H54 (cell line): Measurements from ENCODE around the gene ALDOA.
A peak's percentile ranks its signal among the peaks of the same experiment; 100 is the strongest.
"Not testable (repeated sequence)": the region's sequence is repeated elsewhere in the genome, so short reads cannot be mapped to it uniquely, and the experiment has no call there.

ENCODE experiments used
- DNase-seq: peaks from one replicate; pipeline ENCODE4 v3.0.0; 2011; ENCODE audit warnings: low spot score, mixed read lengths; ENCODE audit not compliant: insufficient read length
- FAIRE-seq: peaks from 3 replicates; lab custom pipeline; 2011; peaks lifted over from hg19 to GRCh38; lab: Jason Lieb, UNC
- POLR2A ChIP-seq: IDR thresholded peaks from 2 replicates; pipeline ENCODE4 v1.6.1; 2011; ENCODE audit warnings: low read depth, mild to moderate bottlenecking, low read length

ALDOA gene

DNA sequence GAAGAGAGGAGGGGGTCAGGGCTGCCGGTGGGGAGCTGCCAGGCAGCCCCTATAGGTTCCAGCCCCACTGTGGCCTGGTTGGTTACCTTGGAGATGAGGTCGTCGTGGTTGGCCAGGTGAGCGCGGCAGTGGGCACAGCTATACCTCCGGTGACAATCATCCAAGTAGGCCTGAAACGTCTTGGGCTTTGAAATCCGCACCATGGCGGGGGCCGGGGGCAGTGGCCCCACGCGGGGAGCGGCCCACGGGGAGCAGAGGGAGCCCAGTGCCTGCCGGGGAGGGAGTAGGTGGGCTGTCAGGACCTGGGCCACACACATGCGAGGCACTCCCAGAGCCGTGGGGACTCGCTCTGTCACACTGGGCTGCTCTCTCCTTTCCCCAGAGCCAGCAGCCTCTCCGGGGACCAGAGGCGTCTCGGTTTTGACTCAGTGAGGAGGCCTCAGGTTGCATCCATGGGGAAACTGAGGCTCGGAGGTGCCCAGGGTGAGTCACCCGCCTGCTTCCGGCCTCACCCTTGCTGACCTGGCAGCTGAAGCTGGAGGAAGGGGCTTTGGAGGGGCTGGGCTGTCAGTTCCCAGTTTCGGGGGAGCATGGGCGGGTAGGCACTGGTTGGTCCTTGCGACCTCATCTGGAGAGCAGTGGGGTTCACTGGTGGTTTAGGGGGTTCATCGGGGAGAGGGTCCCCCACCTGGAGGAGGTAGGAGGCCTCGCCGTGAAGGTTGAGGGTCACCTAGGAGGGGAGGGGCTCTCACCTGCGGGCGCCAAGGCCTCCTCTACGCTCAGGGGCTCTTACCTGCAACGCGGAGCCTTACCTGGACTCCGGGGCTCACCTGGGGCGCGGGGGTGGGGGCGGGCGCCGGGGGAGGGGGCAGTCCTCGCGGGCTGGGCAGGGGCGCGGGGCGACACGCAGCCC lies 29.9 kb downstream of the ALDOA start:
- FAIRE-seq (no peak), DNase-seq (no peak)

DNA sequence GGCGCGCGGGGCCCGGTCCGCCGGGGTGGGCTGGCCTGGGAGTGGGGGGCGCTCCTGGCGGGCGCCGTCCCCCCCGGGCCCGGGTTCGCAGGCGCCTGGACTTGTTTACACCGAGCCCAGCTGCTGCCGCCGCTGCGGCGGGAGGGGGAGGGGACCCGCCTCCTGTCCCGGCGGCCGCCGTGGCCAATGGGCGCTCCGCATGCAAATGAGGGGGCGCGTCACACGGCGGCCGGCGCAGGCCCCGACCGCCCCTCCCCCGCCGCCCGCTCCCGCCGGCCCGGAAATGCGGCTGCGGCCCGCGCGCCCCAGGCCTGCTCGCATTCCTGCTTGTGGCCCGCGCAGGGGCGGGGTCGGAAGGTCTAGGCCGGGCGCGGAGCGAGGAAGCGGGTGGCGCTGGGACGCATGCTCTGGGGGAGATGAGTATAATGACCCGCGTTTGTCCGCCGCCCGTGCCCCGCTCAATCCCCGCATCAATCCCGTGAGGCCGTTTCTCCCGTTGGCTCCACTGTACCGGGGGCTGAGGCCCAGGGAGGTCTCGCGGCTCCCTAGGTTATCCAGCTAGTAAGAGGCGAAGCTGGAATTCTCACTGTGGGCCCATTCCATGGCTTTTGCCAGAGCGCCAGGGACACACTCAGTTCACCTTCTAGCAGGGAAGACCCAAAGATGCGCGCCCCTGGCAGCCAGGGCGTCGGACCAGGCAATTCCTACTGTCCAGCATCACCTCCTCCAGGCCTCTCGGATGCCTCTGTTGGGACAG lies 30.7 kb downstream of the ALDOA start, which contains the start of gene YPEL3:
Gene YPEL3 (minus strand): TSS at position 109 of the 757 bp plus-strand sequence. CDS start 731 bp downstream, outside the sequence.
- no peak for FAIRE-seq
- DNase-seq = peak; percentile 82
- no peak; the same call in 1 of the 2 replicates for TF ChIP-seq POLR2A

More for the DNA sequence above, 29.9 kb downstream of the ALDOA start:
- no peak for TF ChIP-seq POLR2A

DNA sequence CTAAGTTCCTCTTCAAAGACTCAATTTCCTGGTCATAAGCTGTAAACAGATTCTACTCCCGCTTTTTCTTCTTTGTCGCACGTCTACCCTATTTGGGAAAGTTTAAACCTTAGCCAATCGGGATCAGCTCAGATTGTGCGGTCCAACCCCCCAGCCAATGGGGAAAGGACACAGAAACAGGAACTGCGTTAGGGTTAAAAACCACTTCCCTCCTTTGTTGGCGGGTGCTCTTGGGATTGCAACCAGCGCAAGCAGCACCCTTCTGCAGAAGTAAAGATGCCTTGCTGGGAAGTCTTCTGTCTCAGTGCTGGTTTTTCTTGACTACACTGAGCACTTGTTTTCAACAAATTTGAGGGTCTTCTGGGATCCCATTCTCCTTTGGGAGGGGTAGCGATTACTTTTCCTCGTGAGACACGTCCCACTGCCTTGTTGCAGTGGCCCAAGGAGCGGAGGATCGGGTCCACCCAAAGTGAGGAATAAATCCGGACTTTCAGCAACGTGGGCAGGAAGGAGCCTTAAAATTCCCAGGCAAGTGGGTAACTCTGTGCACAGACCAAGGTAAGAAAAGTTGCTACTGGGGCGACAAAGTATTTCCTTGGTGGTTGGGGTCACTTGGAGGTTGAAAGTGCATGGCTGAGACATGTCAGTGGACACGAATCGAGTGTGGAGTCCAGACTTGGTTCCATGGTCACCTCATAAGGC lies 31.5 kb downstream of the ALDOA start:
- no peak for FAIRE-seq
- DNase-seq = no peak
- TF ChIP-seq POLR2A = no peak

DNA sequence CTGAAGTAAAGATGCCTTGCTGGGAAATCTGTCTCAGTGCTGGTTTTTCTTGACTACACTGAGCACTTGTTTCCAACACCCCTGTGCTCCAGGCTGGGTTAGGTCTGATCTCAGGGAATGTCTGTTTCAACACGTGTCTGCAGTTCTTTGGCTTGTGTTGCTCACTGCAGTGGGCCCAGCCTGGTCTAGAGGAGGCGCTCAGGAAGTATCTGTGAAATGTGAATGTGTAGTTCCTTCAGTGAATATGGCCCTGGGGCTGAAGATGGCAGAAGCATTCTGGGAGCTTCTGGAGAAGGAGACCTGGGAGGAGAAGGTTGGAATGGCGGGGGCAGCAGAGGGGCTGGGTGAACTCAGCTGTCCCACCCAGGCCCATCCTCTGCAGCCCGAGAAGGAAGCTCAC lies 38.5 kb downstream of the ALDOA start:
- no peak for TF ChIP-seq POLR2A
- FAIRE-seq (no peak), DNase-seq (no peak)

DNA sequence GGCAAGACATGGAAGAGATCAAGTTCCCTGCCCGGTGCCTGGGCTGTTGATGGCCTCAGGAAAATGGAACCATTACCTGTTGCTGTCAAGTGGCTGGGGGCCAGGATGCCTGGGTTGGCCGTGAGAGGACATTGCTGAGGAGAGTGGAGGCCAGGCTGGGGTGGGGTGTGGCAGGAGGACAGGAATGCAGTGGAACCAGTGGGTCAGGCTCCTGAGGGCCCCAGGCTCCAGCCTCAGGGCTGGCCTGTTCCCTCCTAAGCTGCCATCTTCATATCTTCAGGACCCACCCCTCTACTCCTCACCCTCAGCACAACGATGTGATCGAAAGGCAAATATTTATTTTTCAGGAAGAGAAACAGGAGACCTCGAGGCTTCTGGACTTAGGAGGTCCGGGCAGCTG lies 38.9 kb downstream of the ALDOA start:
- TF ChIP-seq POLR2A = no peak
- DNase-seq (no peak), FAIRE-seq (no peak)

DNA sequence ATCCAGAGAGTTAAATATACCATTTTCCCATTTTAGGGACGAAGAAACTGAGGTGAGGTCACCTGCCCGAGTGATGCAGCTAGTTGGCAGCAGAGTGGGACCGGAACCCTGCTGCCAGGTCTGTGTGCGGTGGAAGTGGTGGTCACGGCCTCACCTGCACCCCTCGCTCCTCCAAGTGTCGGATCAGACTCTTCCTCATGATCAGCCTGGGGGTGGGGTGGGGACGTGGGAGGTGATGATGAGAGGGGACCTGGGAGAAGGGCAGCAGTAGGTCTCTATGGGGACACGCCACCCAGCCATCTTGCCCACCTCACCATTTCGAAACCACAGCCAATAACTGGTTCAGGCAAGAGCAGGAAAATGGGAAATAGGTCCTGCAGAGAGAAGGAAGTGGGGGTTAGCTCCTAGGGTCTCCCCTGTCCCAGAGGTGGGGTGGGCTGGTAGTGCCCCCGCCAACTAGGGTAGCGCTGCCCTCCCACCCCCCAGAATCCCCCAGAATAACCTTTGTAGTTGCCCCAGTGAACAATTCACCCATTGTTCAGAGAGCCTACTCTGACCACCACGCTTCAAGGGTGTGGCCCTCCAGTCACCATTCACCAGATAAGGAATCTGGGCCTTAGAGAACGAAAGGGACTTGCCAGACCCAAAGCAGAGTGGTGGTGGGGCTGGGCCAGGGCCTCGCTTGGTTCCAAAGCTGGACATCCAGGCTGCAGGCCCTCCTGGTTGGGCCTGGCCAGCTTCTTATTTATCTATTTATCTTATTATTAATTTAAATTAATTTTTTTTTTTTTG lies 42.7 kb downstream of the ALDOA start:
- no peak for DNase-seq
- no peak for FAIRE-seq
- no peak for TF ChIP-seq POLR2A

DNA sequence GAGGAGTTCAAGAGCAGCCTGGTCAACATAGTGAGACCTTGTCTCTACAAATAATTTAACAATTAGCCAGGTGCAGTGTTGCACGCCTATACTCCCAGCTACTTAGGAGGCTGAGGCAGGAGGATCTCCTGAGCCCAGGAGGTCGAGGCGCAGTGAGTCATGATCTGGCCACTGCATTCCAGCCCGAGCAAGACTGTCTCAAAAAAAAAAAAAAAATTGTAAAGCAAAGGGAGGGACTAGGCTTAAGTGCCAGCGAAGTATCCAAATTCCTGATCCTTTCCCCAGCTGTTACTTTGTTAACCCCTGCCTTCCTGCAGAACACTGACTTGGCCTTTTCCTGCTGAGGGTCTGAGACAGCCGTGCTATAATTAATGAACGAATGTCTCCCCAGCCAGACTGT lies 45.1 kb downstream of the ALDOA start:
- no peak for TF ChIP-seq POLR2A
- no peak for FAIRE-seq
- no peak for DNase-seq

DNA sequence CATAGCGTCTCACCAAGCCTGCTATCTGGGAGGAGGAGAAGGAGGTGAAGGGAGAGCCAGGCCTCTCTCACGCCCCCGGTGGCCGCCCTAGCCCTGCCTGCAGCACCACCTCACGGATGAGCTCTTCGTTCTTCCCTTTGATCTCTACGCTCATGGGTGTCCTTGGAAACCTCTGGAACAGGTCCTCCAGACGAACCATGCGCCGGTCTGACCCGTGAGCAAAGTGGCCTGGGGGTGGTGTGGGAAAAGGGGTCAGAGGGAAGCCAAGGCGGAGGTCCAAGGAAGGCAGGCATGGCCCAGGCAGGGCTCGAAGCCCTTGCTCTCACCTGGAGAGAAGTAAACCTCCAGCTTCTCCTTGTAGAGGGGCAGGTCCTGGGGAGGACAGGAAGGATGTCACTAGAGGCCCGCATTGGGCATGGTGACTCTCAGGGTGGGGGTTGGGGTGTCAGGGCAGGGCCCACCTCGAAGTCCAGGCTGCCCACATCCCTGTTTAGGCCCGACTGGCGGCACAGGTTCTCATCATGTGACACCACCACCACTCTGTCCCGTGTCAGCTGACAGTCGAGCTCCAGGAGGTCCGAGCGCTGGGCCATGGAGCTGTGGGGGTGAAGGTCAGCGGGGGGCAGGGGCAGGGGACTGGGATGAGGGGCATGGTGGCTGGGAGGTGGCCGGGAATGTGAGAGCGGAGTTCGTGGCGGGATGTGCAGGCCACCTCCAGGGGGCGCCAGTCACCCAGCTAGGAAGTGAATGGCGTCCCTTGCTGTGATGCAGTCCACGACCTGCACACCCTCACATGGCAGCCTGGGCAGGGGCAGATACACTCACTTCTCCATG lies 46.9 kb downstream of the ALDOA start:
- no peak for TF ChIP-seq POLR2A
- DNase-seq (no peak), FAIRE-seq (no peak)

DNA sequence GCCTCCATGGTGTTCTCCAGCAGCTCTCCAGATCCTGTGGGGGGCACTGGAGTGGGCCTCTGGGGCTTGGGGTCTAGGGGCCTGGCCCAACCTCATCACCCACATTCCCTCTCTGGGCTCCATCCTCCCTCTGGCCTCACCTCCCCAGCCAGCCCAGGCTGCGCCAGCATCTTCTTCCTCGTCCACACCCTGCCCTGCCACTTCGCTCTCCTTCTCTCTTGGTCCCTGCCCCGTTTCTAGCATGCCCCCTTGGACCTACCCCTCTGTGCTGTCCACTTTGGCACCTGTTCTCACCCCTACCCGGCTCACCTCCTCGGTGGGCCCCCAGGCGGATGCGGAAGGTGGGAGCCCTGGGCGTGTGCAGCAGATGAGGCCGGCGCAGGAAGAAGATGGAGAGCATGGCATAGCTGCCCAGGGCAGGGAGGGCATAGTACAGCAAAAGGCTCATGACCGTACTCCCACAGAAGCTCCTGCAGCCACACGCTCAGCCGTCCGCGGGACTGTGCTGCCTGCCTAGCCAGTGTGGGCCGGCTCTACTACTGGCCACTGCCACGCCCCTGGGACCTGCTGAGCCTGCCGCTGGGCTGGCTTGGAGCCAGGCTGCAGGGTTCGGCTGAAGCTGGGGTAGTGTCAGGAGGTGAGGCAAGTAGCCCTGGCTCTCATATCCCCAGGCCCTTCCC lies 47.6 kb downstream of the ALDOA start, which contains the start of gene GDPD3:
Gene GDPD3 (minus strand): TSS at position 507 of the 680 bp plus-strand sequence. CDS start 59 bp downstream, at position 448.
- FAIRE-seq (no peak), DNase-seq (peak; percentile 70)
- no peak for TF ChIP-seq POLR2A

DNA sequence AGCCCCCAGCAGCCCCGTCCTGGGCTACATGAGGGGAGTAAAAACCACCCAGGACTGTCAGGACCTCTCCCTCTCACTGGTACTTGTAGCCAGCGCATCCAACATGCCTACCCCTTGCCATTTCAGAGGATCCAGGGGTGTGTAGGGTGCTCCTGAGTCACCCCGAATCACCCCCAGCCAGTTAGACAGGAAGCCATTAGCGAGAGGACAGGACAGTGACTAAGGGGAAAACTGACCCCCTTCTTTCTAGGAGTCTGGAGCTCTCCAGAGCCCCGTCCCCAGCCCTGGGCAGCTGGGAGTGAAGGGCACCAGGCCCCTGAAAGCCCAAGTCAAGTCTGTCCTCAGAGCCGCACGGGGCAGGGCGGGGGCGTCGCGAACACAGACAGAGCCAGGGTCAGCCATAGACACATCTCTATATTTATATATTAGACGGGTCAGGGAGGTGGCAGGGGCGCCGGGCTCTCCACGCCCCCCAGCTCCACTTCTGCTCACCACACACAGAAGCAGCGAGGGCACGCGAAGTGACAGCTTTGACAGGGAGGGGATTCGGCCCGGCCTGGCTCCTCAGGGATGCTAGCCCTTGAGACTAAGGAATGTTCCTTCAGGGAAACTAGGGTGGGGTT lies 48.3 kb downstream of the ALDOA start:
- DNase-seq = no peak
- FAIRE-seq = no peak
- TF ChIP-seq POLR2A = no peak

DNA sequence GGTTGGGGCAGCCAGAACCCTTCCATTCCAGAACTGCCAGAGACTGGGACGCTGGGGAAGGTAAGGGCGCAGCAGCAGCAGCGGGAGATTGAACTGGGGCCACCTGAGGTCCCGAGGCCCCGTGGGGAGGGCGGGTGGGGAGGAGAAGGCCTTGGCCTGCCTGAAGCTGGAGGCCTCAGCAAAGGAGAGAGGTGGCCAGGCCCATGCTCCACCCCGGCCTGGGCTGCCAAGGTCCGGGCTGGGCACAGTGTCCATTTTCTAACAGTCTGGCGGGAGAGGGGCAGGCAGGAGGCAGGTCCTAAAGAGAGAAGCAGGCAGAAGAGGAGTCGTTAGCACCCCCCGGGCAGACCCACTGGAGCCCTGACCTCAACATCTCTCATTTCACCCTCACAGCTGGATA lies 48.9 kb downstream of the ALDOA start:
- DNase-seq (no peak), FAIRE-seq (no peak)
- no peak for TF ChIP-seq POLR2A

DNA sequence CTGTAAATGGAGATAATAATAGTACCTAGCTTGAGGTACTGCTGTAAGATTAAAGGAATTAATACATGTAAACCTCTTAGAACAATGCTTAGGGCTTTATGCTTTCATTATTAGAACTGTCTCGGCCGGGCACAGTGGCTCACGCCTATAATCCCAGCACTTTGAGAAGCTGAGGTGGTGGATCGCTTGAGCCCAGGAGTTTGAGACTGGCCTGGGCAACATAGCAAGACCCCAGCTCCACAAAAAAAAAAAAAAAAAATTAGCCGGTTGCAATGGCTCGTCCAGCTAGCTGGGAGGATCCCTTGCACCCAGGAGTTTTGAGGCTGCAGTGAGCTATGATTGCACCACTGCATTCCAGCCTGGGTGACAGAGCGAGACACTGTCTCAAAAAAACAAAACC lies 49.3 kb downstream of the ALDOA start:
- DNase-seq, FAIRE-seq: not testable (repeated sequence)
